Fibroblast of the aortic adventitia (primary cell): ENCODE data around the gene CPED1. TPM values are rescaled to one million over a fixed set of nuclear protein-coding genes. Genes with fewer than 3 reads are reported as not detected.
A peak's percentile ranks its signal among the peaks of the same experiment; 100 is the strongest.
"Not testable (repeated sequence)": the region's sequence is repeated elsewhere in the genome, so short reads cannot be mapped to it uniquely, and the experiment has no call there.

Experiments
- DNase-seq: peaks from one replicate; pipeline ENCODE4 v3.0.0-alpha.2; 2010; ENCODE audit warnings: low read depth
- H3K4me3 ChIP-seq: 2 replicates; pipeline ENCODE4 v1.5.1; 2011; ENCODE audit warnings: low read depth, mild to moderate bottlenecking, control low read depth, low read length, moderate library complexity
- total RNA-seq: library from RNA; depleted of rRNA; stranded (reverse); fragments of >200 nt; gene quantifications from 2 replicates; pipeline ENCODE4 v1.2.3, GENCODE V29; 2012; ENCODE audit warnings: low replicate concordance
- TF ChIP-seq, protein P1 (sequence below): IDR thresholded peaks from 2 replicates; pipeline ENCODE4 v1.5.1; 2011; ENCODE audit warnings: mild to moderate bottlenecking, low read length, control low read depth, inconsistent platforms; ENCODE audit not compliant: insufficient read depth

The CPED1 gene
- total RNA-seq, 1 donor, result 119 TPM

- no peak for DNase-seq
- TF ChIP-seq, protein P1, sequence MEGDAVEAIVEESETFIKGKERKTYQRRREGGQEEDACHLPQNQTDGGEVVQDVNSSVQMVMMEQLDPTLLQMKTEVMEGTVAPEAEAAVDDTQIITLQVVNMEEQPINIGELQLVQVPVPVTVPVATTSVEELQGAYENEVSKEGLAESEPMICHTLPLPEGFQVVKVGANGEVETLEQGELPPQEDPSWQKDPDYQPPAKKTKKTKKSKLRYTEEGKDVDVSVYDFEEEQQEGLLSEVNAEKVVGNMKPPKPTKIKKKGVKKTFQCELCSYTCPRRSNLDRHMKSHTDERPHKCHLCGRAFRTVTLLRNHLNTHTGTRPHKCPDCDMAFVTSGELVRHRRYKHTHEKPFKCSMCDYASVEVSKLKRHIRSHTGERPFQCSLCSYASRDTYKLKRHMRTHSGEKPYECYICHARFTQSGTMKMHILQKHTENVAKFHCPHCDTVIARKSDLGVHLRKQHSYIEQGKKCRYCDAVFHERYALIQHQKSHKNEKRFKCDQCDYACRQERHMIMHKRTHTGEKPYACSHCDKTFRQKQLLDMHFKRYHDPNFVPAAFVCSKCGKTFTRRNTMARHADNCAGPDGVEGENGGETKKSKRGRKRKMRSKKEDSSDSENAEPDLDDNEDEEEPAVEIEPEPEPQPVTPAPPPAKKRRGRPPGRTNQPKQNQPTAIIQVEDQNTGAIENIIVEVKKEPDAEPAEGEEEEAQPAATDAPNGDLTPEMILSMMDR, result no peak
- H3K4me3 ChIP-seq, result no peak overlapping the region
Observed at GRCh38 chr7:121313220-121313792, 324.8 kb downstream of the CPED1 start.

- TF ChIP-seq, protein P1, result no peak
- no peak overlapping the region for H3K4me3 ChIP-seq
- DNase-seq, result peak; percentile 86
Observed at GRCh38 chr7:121313793-121314676, 325.5 kb downstream of the CPED1 start.

- DNase-seq, result not testable (repeated sequence)
Observed at GRCh38 chr7:121315170-121315569, 326.7 kb downstream of the CPED1 start.

DNA sequence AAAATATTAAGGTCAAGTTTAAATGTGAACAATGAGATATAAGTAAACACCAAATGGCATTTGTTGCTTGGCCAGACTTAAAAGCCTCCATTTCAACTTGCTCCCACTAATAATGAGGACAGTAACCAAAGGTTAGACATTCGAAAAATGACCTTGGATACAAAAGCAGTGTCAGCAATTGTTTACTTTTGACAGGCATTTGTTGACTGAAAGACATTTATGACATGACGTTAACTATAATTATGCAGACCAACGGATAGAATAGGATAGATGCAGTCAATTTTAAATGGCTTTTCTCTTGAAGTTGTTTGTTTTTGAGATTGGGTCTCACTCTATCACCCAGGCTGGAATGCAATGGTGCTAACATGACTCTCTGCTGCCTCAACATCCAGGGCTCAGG is 333.9 kb downstream of the CPED1 start:
- DNase-seq, result no peak
- TF ChIP-seq, protein P1, result no peak
- H3K4me3 ChIP-seq, result no peak overlapping the region

More at GRCh38 chr7:121315170-121315569, 326.7 kb downstream of the CPED1 start:
- H3K4me3 ChIP-seq, result not testable (repeated sequence)

GRCh38 chr7:121323515-121324302 is 335.2 kb downstream of the CPED1 start:
- H3K4me3 ChIP-seq, result no peak overlapping the region
- TF ChIP-seq, protein P1, result no peak
- no peak for DNase-seq

DNA sequence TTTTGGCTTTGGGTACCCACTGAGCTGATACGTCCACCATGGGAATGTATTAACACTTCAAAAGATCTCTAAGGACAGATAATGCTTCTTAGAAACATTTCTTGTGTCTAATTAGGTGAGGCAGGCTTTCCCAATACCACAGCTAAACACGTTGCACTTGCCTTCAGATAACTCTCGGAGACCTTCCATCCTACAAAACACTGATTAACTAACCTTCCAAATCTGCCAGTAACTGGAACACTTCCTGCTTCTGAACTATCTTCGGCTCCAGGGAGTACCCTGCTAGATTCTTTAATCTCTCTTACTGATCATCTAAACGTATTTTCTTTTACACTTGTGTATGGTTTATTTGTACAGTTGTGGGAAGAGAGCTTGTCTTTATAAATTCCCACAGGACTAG is 339.2 kb downstream of the CPED1 start:
- H3K4me3 ChIP-seq, result no peak overlapping the region
- DNase-seq, result no peak
- TF ChIP-seq, protein P1, result no peak
